GM23338 (cell line): ENCODE measurements around the gene GAS6. TPM values are rescaled to one million over a fixed set of nuclear protein-coding genes. Genes with fewer than 3 reads are reported as not detected.

ENCODE experiments used
- ATAC-seq: fragments of 200-7000 bp; cut with Tn5 transposase; 3 replicates; pipeline ENCODE4 v1.9.1; 2020
- DNase-seq: peaks from one replicate; pipeline ENCODE4 v3.0.0-alpha.2; 2015; ENCODE audit warnings: low spot score
- H2AFZ ChIP-seq: fragments of 200-600 bp; sonication (generic); 2 replicates; pipeline ENCODE4 v1.8.0; 2016; ENCODE audit warnings: antibody characterized with exemption, mild to moderate bottlenecking, moderate library complexity
- H3F3A ChIP-seq: fragments of 200-600 bp; sonication (generic); replicated peaks from 2 replicates; pipeline ENCODE4 v1.8.0; 2017; ENCODE audit warnings: antibody characterized with exemption, mixed run types, low read depth
- H3K27ac ChIP-seq: fragments of 200-600 bp; sonication (generic); 2 replicates; pipeline ENCODE4 v1.6.1; 2016; ENCODE audit warnings: low read depth
- H3K27me3 ChIP-seq: fragments of 200-600 bp; sonication (generic); 2 replicates; pipeline ENCODE4 v1.8.0; 2016; ENCODE audit warnings: mild to moderate bottlenecking, mixed run types, moderate library complexity; ENCODE audit not compliant: insufficient read depth
- H3K36me3 ChIP-seq: fragments of 200-600 bp; sonication (generic); 2 replicates; pipeline ENCODE4 v1.8.0; 2016; ENCODE audit warnings: mild to moderate bottlenecking; ENCODE audit not compliant: insufficient read depth
- H3K4me1 ChIP-seq: fragments of 200-600 bp; sonication (generic); 2 replicates; pipeline ENCODE4 v1.8.0; 2016; ENCODE audit warnings: mild to moderate bottlenecking, moderate library complexity; ENCODE audit not compliant: insufficient read depth
- H3K4me2 ChIP-seq: fragments of 200-600 bp; sonication (generic); 2 replicates; pipeline ENCODE4 v1.7.1; 2017; ENCODE audit warnings: mixed run types
- H3K4me3 ChIP-seq: fragments of 200-600 bp; sonication (generic); 2 replicates; pipeline ENCODE4 v1.6.1; 2016; ENCODE audit warnings: mixed run types
- H3K79me2 ChIP-seq: fragments of 200-600 bp; sonication (generic); replicated peaks from 2 replicates; pipeline ENCODE4 v1.8.0; 2017; ENCODE audit warnings: mild to moderate bottlenecking; ENCODE audit not compliant: insufficient read depth
- H3K9me2 ChIP-seq: fragments of 200-600 bp; sonication (generic); 2 replicates; pipeline ENCODE4 v1.8.0; 2017; ENCODE audit not compliant: insufficient read depth
- H4K20me1 ChIP-seq: fragments of 200-600 bp; sonication (generic); replicated peaks from 2 replicates; pipeline ENCODE4 v1.8.0; 2017; ENCODE audit warnings: mild to moderate bottlenecking; ENCODE audit not compliant: insufficient read depth
- H3K27ac Mint-ChIP-seq: 2 replicates; pipeline ENCODE4 v1.8.0; 2020; ENCODE audit warnings: inconsistent platforms, mild to moderate bottlenecking, moderate library complexity, mixed read lengths
- H3K27me3 Mint-ChIP-seq: 3 replicates; pipeline ENCODE4 v1.8.0; 2022; ENCODE audit warnings: low read depth, mild to moderate bottlenecking, moderate library complexity, mixed read lengths, inconsistent platforms; ENCODE audit not compliant: insufficient read depth, poor library complexity
- H3K36me3 Mint-ChIP-seq: 3 replicates; pipeline ENCODE4 v1.8.0; 2021; ENCODE audit warnings: low read depth, mild to moderate bottlenecking, inconsistent platforms, moderate library complexity, mixed read lengths
- H3K4me1 Mint-ChIP-seq: 3 replicates; pipeline ENCODE4 v1.8.0; 2020; ENCODE audit warnings: mild to moderate bottlenecking, inconsistent platforms, mixed read lengths
- H3K4me3 Mint-ChIP-seq: 3 replicates; pipeline ENCODE4 v1.8.0; 2021; ENCODE audit warnings: moderate library complexity, mild to moderate bottlenecking, inconsistent platforms, mixed read lengths
- H3K9me3 Mint-ChIP-seq: 3 replicates; pipeline ENCODE4 v1.8.0; 2020; ENCODE audit warnings: moderate library complexity, mild to moderate bottlenecking, inconsistent platforms, mixed read lengths
- CREB1 ChIP-seq: fragments of 250-450 bp; sonication (Bioruptor Pico); IDR thresholded peaks from 2 replicates; pipeline ENCODE4 v1.5.0; 2020; ENCODE audit warnings: low read depth, mild to moderate bottlenecking, moderate library complexity
- CTCF ChIP-seq, 2 experiments: fragments of 200-600 bp in 1 of 2; sonication (generic) in 1 of 2; conservative IDR thresholded peaks; 2 replicates each; pipeline versions ENCODE4 v1.5.1 to v1.6.1; 2016 to 2017; ENCODE audit warnings: antibody characterized with exemption in 2 of 2, low read depth in 2 of 2, mild to moderate bottlenecking in 2 of 2, moderate library complexity in 1 of 2
- EZH2 ChIP-seq: fragments of 200-600 bp; sonication (generic); IDR thresholded peaks from one replicate; pipeline ENCODE4 v1.8.0; 2017; ENCODE audit warnings: antibody characterized with exemption, mild to moderate bottlenecking, low read depth; ENCODE audit not compliant: unreplicated experiment
- JUNB ChIP-seq: IDR thresholded peaks from one replicate; pipeline ENCODE4 v1.6.1; 2016; ENCODE audit warnings: antibody characterized with exemption; ENCODE audit not compliant: unreplicated experiment
- NANOG ChIP-seq: IDR thresholded peaks from 2 replicates; pipeline ENCODE4 v1.6.1; 2016; ENCODE audit warnings: antibody characterized with exemption, borderline replicate concordance
- REST ChIP-seq: IDR thresholded peaks from one replicate; pipeline ENCODE4 v1.6.1; 2018; ENCODE audit warnings: antibody characterized with exemption; ENCODE audit not compliant: unreplicated experiment
- STAT1 ChIP-seq: IDR thresholded peaks from one replicate; pipeline ENCODE4 v1.6.1; 2016; ENCODE audit warnings: antibody characterized with exemption; ENCODE audit not compliant: unreplicated experiment
- ZNF331 ChIP-seq: fragments of 250-450 bp; sonication (Bioruptor Pico); IDR thresholded peaks from 2 replicates; pipeline ENCODE4 v1.5.0; 2020; ENCODE audit warnings: low read depth, mild to moderate bottlenecking, moderate library complexity
- ZNF462 ChIP-seq: fragments of 250-450 bp; sonication (Bioruptor Pico); IDR thresholded peaks from 2 replicates; pipeline ENCODE4 v1.5.0; 2020; ENCODE audit warnings: mild to moderate bottlenecking, moderate library complexity
- polyA plus RNA-seq: library from polyadenylated mRNA; unstranded; fragments of >200 nt; fragmentation: Nextera tagmentation; extraction: Ambion mirVana; gene quantifications from 2 replicates; pipeline ENCODE4 v1.2.1, GENCODE V29; 2016
- total RNA-seq: library from RNA; depleted of rRNA; stranded (reverse); fragments of >200 nt; shearing (Covaris generic); gene quantifications from 2 replicates; pipeline ENCODE4 v1.2.3, GENCODE V29; 2014

The GAS6 gene
- total and polyA plus RNA-seq, 2 experiments from 2014 or later = 7.9 to 21.2 TPM

- TF ChIP-seq ZNF462 (CRISPR knock-in tag) (no peak), STAT1 (no peak)
Observed at GRCh38 chr13:113874579-113875428, 10.9 kb upstream of the GAS6 start (continued).

GRCh38 chr13:113874177-113874576 is 10.3 kb upstream of the GAS6 start:
- no peak overlapping the region for H2AFZ ChIP-seq
- H3K79me2 ChIP-seq = no peaks in the 10 kb centered on the region
- H3K4me2 ChIP-seq = no peak overlapping the region
- no peak for DNase-seq
- ATAC-seq = peak; percentile 24; the same call in 1 of the 3 replicates
- H3F3A ChIP-seq = no peaks in the 10 kb centered on the region
- H3K9me2 ChIP-seq = no peaks in the 10 kb centered on the region
- H3K27ac Mint-ChIP-seq = no peak overlapping the region
- H4K20me1 ChIP-seq = no peaks in the 10 kb centered on the region
- peaks cover 7% of the 10 kb centered on the region for H3K27me3 Mint-ChIP-seq
- H3K27me3 ChIP-seq = no peaks in the 10 kb centered on the region
- no peak overlapping the region for H3K27ac ChIP-seq
- peaks cover 8% of the 10 kb centered on the region; the same call in 1 of the 2 replicates for H3K4me1 ChIP-seq
- peaks cover 17% of the 10 kb centered on the region; the same call in 2 of the 3 replicates for H3K4me1 Mint-ChIP-seq
- no peaks in the 10 kb centered on the region for H3K36me3 ChIP-seq
- no peak overlapping the region for H3K4me3 Mint-ChIP-seq
- H3K4me3 ChIP-seq = no peak overlapping the region
- no peaks in the 10 kb centered on the region for H3K36me3 Mint-ChIP-seq
- H3K9me3 Mint-ChIP-seq = no peaks in the 10 kb centered on the region; the same call in 2 of the 3 replicates
- TF ChIP-seq REST (no peak), EZH2 (no peak), CTCF (conservative IDR thresholded peaks at IDR 0.05; ENCODE audit: low read depth in 2 of 2) (no peak), ZNF331 (CRISPR knock-in tag) (no peak), CREB1 (no peak), STAT1 (no peak), JUNB (no peak), NANOG (no peak)
